Measurements from ENCODE around the gene SLC16A5. TPM values are rescaled to one million over a fixed set of nuclear protein-coding genes. Genes with fewer than 3 reads are reported as not detected.

The SLC16A5 gene
- total and polyA plus RNA-seq, 10 of the 15 experiments (the other 5 are each of a cell fraction or from before 2014, with no cell fraction given), result 0.03 to 3.1 (median 0.96) TPM

- TF ChIP-seq SREBF1 (IDR thresholded peaks at IDR 0.05; ENCODE audit: low read length) (no peak), CEBPB (IDR thresholded peaks at IDR 0.05; ENCODE audit: borderline replicate concordance in 1 of 2, low read depth in 2 of 2, low read length in 2 of 2) (no peak), WRNIP1 (IDR thresholded peaks at IDR 0.05; ENCODE audit: borderline replicate concordance, low read depth, low read length) (no peak), NFYB (IDR thresholded peaks at IDR 0.05; ENCODE audit: insufficient read depth, low read depth, low read length) (no peak), TCF12 (IDR thresholded peaks at IDR 0.05; ENCODE audit: low read depth, low read length) (0 out of 2 replicates have a peak, but pooled peaks have one; percentile 13), SKIL (IDR thresholded peaks at IDR 0.05; ENCODE audit: low read depth, poor library complexity, severe bottlenecking) (no peak), POLR2AphosphoS2 (IDR thresholded peaks at IDR 0.05; ENCODE audit: low read depth, low read length) (no peak), BACH1 (IDR thresholded peaks at IDR 0.05; ENCODE audit: borderline replicate concordance) (peak; percentile 41; the same call in 1 of the 2 replicates), YBX1 (IDR thresholded peaks at IDR 0.05) (no peak), MEF2A (IDR thresholded peaks at IDR 0.05; ENCODE audit: insufficient read depth, low read depth, low read length) (no peak), SMARCA5 (IDR thresholded peaks at IDR 0.05) (peak; percentile 57; the same call in 1 of the 2 replicates), NRF1 (conservative IDR thresholded peaks at IDR 0.05; ENCODE audit: low read depth, low read length) (no peak), ETV6 (conservative IDR thresholded peaks at IDR 0.05 in 1 of 2, IDR thresholded peaks at IDR 0.05 in 1 of 2; ENCODE audit: borderline replicate concordance in 1 of 2, low read depth in 1 of 2) (no peak), BHLHE40 (IDR thresholded peaks at IDR 0.05; ENCODE audit: borderline replicate concordance in 1 of 2, low read depth in 2 of 2, low read length in 1 of 2) (peak; percentile 58 to 63; a peak in 3 of 4 replicates), EED (IDR thresholded peaks at IDR 0.05; ENCODE audit: low read depth) (peak; percentile 64; the same call in 1 of the 2 replicates), ZBTB33 (IDR thresholded peaks at IDR 0.05) (no peak), CEBPZ (IDR thresholded peaks at IDR 0.05; ENCODE audit: low read depth, low read length) (no peak), POLR2AphosphoS5 (IDR thresholded peaks at IDR 0.05; ENCODE audit: low read length) (no peak; the same call in 1 of the 2 replicates), ATF3 (IDR thresholded peaks at IDR 0.05; ENCODE audit: borderline replicate concordance, extremely low read depth, low read depth, low read length) (no peak), KAT2A (conservative IDR thresholded peaks at IDR 0.05; ENCODE audit: control insufficient read depth, low read depth, low read length) (no peak), ZZZ3 (IDR thresholded peaks at IDR 0.05; ENCODE audit: control insufficient read depth, insufficient read length, low read depth) (no peak)
Measured at GRCh38 chr17:75077496-75078283, 10.1 kb upstream of the SLC16A5 start (continued).
